NCI-H2081 (cell line): ENCODE measurements around the gene PCGF2.

Experiments used
- DNase-seq, 2 experiments: peaks; one replicate each; lab custom pipeline; 2025; lab: John Stamatoyannopoulos, UW

The PCGF2 gene

GRCh38 chr17:38719289-38719942 is 28.7 kb downstream of the PCGF2 start:
- no peak for DNase-seq

- DNase-seq: peak in 1 of 2 experiments; percentile 33
Observed at GRCh38 chr17:38717139-38717745, 30.9 kb downstream of the PCGF2 start.

- no peak for DNase-seq
Observed at GRCh38 chr17:38716368-38717005, 31.6 kb downstream of the PCGF2 start.

GRCh38 chr17:38715216-38715943 is 32.8 kb downstream of the PCGF2 start:
- DNase-seq: no peak

- no peak for DNase-seq
Observed at GRCh38 chr17:38713456-38714075, 34.6 kb downstream of the PCGF2 start.

- no peak for DNase-seq
Observed at GRCh38 chr17:38712593-38712992, 35.5 kb downstream of the PCGF2 start.

GRCh38 chr17:38711792-38712571 is 36.2 kb downstream of the PCGF2 start:
- peak in 1 of 2 experiments; percentile 44 for DNase-seq

GRCh38 chr17:38710985-38711384 is 37.2 kb downstream of the PCGF2 start:
- DNase-seq: no peak

GRCh38 chr17:38710604-38710962 is 37.6 kb downstream of the PCGF2 start:
- DNase-seq: no peak

- DNase-seq: no peak
Observed at GRCh38 chr17:38709864-38710603, 38.1 kb downstream of the PCGF2 start.

- no peak for DNase-seq
Observed at GRCh38 chr17:38709104-38709820, 38.9 kb downstream of the PCGF2 start.

- no peak for DNase-seq
Observed at GRCh38 chr17:38707678-38708351, 40.3 kb downstream of the PCGF2 start.

GRCh38 chr17:38706505-38707216 is 41.5 kb downstream of the PCGF2 start:
- DNase-seq: no peak

GRCh38 chr17:38705803-38706504 is 42.2 kb downstream of the PCGF2 start:
- DNase-seq: peak; percentile 59 to 69

GRCh38 chr17:38705523-38705802 is 42.7 kb downstream of the PCGF2 start:
- no peak for DNase-seq

GRCh38 chr17:38704606-38705522 is 43.3 kb downstream of the PCGF2 start, which contains the start of gene MLLT6:
TSS of gene MLLT6 (plus strand) at chr17:38705273. CDS start at chr17:38705633, 360 bp downstream.
- peak; percentile 85 for DNase-seq
